HepG2 (cell line): ENCODE data around the gene CNNM4. TPM values are rescaled to one million over a fixed set of nuclear protein-coding genes. Genes with fewer than 3 reads are reported as not detected.

Experiments used
- ATAC-seq: fragments of 200-7000 bp; cut with Tn5 transposase; 3 replicates; pipeline ENCODE4 v1.9.1; 2020; ENCODE audit warnings: mild to moderate bottlenecking, moderate library complexity
- BruUV-seq: library from RNA; stranded (reverse); fragments of 400-500 nt; replicated peaks from 2 replicates; lab custom pipeline; 2021; lab: Mats Ljungman, UMichigan
- CTCF ChIA-PET: fragments of 300-600 bp; formaldehyde crosslinking; extraction: SDS; loops from one replicate; lab custom pipeline; 2021; ENCODE audit warnings: low total read pairs, inconsistent platforms, low intra/inter-chr PET ratio; lab: Yijun Ruan, JAX
- POLR2A ChIA-PET: fragments of 350-600 bp; sonication (Branson Sonifier 250); formaldehyde crosslinking; loops from one replicate; lab custom pipeline; 2020; ENCODE audit warnings: antibody characterized with exemption, inconsistent platforms; lab: Yijun Ruan, JAX
- DNase-seq: peaks from one replicate; pipeline ENCODE4 v3.0.0-alpha.2; 2015; ENCODE audit warnings: low spot score
- FAIRE-seq: peaks from 3 replicates; lab custom pipeline; 2011; peaks lifted over from hg19 to GRCh38; lab: Jason Lieb, UNC
- H2AFZ ChIP-seq: one replicate; pipeline ENCODE4 v1.6.1; 2011; ENCODE audit warnings: low read length, inconsistent platforms
- H3K27ac ChIP-seq: fragments of 300-600 bp; 3 replicates; pipeline ENCODE4 v1.8.0; 2011; ENCODE audit warnings: mixed run types, mild to moderate bottlenecking, mixed read lengths, low read length, inconsistent platforms; ENCODE audit not compliant: insufficient read depth; ENCODE audit errors: extremely low read length
- H3K27me3 ChIP-seq, 2 experiments: fragments of 200-600 bp in 1 of 2; 2 replicates in 1 of 2; 3 replicates in 1 of 2; pipeline versions ENCODE4 v1.6.0 to v1.8.0; 2011; ENCODE audit warnings: low read length in 2 of 2, mild to moderate bottlenecking in 2 of 2, moderate library complexity in 2 of 2, inconsistent platforms in 1 of 2; ENCODE audit not compliant: insufficient read depth in 2 of 2, control insufficient read depth in 1 of 2
- H3K36me3 ChIP-seq, 2 experiments: fragments of 200-600 bp in 1 of 2; replicated peaks in 1 of 2; 2 replicates in 1 of 2; 3 replicates in 1 of 2; pipeline versions ENCODE4 v1.5.1 to v1.8.0; 2011; ENCODE audit warnings: low read length in 2 of 2, inconsistent platforms in 1 of 2; ENCODE audit not compliant: insufficient read depth in 2 of 2, control insufficient read depth in 1 of 2
- H3K4me1 ChIP-seq: 2 replicates; pipeline ENCODE4 v1.5.1; 2012; ENCODE audit warnings: low read length, inconsistent platforms; ENCODE audit not compliant: insufficient read depth
- H3K4me2 ChIP-seq: 2 replicates; pipeline ENCODE4 v1.6.0; 2011; ENCODE audit warnings: low read depth, low read length, inconsistent platforms
- H3K4me3 ChIP-seq, 3 experiments: fragments of 200-600 bp in 1 of 3; sonication (generic), shearing (Covaris generic) in 1 of 3; replicated peaks in 1 of 3; 2 replicates each; pipeline ENCODE4 v1.5.1; 2011 to 2016; ENCODE audit warnings: low read length in 3 of 3, inconsistent platforms in 2 of 3, low read depth in 2 of 3, mild to moderate bottlenecking in 2 of 3, control low read depth in 1 of 3, mixed read lengths in 1 of 3; ENCODE audit not compliant: insufficient read depth in 1 of 3
- H3K79me2 ChIP-seq: one replicate; pipeline ENCODE4 v1.6.1; 2011; ENCODE audit warnings: low read length, inconsistent platforms; ENCODE audit not compliant: insufficient read depth
- H3K9ac ChIP-seq: 2 replicates; pipeline ENCODE4 v1.6.0; 2011; ENCODE audit warnings: mild to moderate bottlenecking, low read depth, low read length, inconsistent platforms; ENCODE audit not compliant: insufficient read depth
- H3K9me3 ChIP-seq: 2 replicates; pipeline ENCODE4 v1.5.1; 2012; ENCODE audit warnings: mild to moderate bottlenecking, low read length
- H4K20me1 ChIP-seq: 2 replicates; pipeline ENCODE4 v1.6.0; 2011; ENCODE audit warnings: inconsistent platforms, mild to moderate bottlenecking, low read length, moderate library complexity; ENCODE audit not compliant: insufficient read depth
- CREB3 ChIP-seq: sonication (generic); formaldehyde crosslinking; IDR thresholded peaks from 2 replicates; pipeline ENCODE4 v1.5.0; 2020; ENCODE audit warnings: missing genetic modification reagents
- ELF3 ChIP-seq: IDR thresholded peaks from 2 replicates; pipeline ENCODE4 v1.6.1; 2016; ENCODE audit warnings: missing genetic modification reagents, missing compliant biosample characterization
- HNRNPL ChIP-seq: fragments of 200-400 bp; formaldehyde crosslinking; IDR thresholded peaks from 2 replicates; pipeline ENCODE4 v1.6.1; 2017; ENCODE audit warnings: mild to moderate bottlenecking, low read depth, low read length
- MAFK ChIP-seq, 2 experiments: IDR thresholded peaks in 1 of 2; conservative IDR thresholded peaks in 1 of 2; 2 replicates each; pipeline ENCODE4 v1.6.1; 2011; ENCODE audit warnings: improper control_type of control experiment in 2 of 2, low read length in 2 of 2
- MNT ChIP-seq: fragments of 450-650 bp; IDR thresholded peaks from 2 replicates; pipeline ENCODE4 v1.6.1; 2016
- PHF21A ChIP-seq: sonication (generic); formaldehyde crosslinking; IDR thresholded peaks from 2 replicates; pipeline ENCODE4 v1.5.0; 2020; ENCODE audit warnings: mild to moderate bottlenecking, missing genetic modification reagents
- WGBS: methylation state at CpG from one replicate; pipeline ENCODE4 v1.1.6; 2017; ENCODE audit warnings: low lambda C conversion rate; 5-methylcytosine and 5-hydroxymethylcytosine counted together
- in situ Hi-C: cut with HindIII; loops from 2 replicates; pipeline ENCODE4 v1.10.0; 2017; ENCODE audit warnings: low pct_unique_long_range_greater_than_20kb; ENCODE audit not compliant: extremely low pct_ligation_motif_present
- intact Hi-C: fragments of 100-400 bp; cut with micrococcal nuclease; formaldehyde crosslinking; loops from one replicate; pipeline ENCODE4 v1.10.0; 2022; ENCODE audit not compliant: unreplicated experiment
- polyA plus RNA-seq, 8 experiments: library from polyadenylated mRNA; depleted of rRNA in 3 of 8; stranded (reverse) in 7 of 8; unstranded in 1 of 8; fragments of >200 nt; fragmentation: Illumina TruSeq in 4 of 8; extraction: Trizol in 4 of 8; gene quantifications; 2 replicates each; pipeline versions ENCODE4 v1.2.1 to v1.2.3, GENCODE V29; 2011 to 2016; ENCODE audit warnings: low read depth in 4 of 8, missing spikeins in 1 of 8, mixed read lengths in 1 of 8; ENCODE audit not compliant: insufficient read depth in 1 of 8
- total RNA-seq, 5 experiments: library from RNA; depleted of rRNA; stranded (reverse); fragments of >200 nt; fragmentation: Illumina TruSeq; extraction: Trizol; gene quantifications; 2 replicates each; pipeline ENCODE4 v1.2.3, GENCODE V29; 2016; ENCODE audit warnings: low read depth in 1 of 5
- TF ChIP-seq, protein P1 (sequence below): sonication (generic); formaldehyde crosslinking; IDR thresholded peaks from 2 replicates; pipeline ENCODE4 v1.5.0; 2020; ENCODE audit warnings: missing genetic modification reagents

CNNM4 gene
- total and polyA plus RNA-seq, 2 of the 13 experiments (the other 11 are each of a cell fraction or from before 2014, with no cell fraction given), result 5.9 to 8.4 TPM

DNA sequence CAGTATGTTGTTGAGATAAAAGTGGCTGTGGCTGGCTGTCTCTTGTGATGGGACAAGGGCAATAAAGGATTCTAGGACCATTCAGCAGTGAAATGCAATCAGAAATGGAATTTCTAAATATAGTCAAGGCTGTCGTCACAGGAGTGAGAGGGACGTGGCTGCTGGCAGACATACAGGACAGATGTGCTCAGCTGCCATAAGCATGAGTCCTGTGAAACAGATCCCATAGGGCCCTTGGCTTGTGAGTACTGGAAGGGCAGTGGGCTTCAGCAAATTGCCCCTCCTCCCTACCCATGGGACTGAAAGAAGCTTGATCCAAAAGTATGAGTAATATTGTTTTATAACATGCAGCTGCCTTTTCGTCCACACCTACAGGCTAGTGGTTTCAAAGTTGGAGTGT, 51.2 kb downstream of the CNNM4 start:
- FAIRE-seq, result no peak

More for the DNA sequence above, 51.2 kb downstream of the CNNM4 start:
- H3K79me2 ChIP-seq, result peaks cover 8% of the 10 kb centered on the region
- H3K27ac ChIP-seq, result no peak overlapping the region
- intact Hi-C loops, result no loop called here
- CTCF ChIA-PET, result no interaction called here
- DNase-seq, result no peak
- no peaks in the 10 kb centered on the region for H4K20me1 ChIP-seq
- no peak overlapping the region for H3K4me2 ChIP-seq
- TF ChIP-seq PHF21A (CRISPR knock-in tag) (no peak), HNRNPL (no peak), MAFK (conservative IDR thresholded peaks at IDR 0.05 in 1 of 2, IDR thresholded peaks at IDR 0.05 in 1 of 2; ENCODE audit: low read length in 2 of 2) (no peak), MNT (no peak), CREB3 (no peak), ELF3 (CRISPR knock-in tag) (no peak)
- TF ChIP-seq, protein P1, sequence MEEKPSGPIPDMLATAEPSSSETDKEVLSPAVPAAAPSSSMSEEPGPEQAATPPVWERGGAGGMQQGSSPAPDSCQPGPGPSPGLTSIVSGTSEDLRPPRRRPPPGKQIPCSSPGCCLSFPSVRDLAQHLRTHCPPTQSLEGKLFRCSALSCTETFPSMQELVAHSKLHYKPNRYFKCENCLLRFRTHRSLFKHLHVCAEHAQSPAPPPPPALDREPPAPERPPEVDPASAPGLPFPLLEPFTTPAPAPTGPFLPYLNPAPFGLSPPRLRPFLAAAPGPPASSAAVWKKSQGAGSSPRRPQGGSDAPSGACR (CRISPR knock-in tag), result no peak
- no peak overlapping the region for H2AFZ ChIP-seq
- no peak overlapping the region for H3K9ac ChIP-seq
- no peak for ATAC-seq
- H3K4me3 ChIP-seq, result no peak overlapping the region
- BruUV-seq, result no TSS peak
- POLR2A ChIA-PET, result interaction anchor here (2.0 kb wide), 1 partner anchor 46 kb away, joined by 4 read pairs; the partner anchor contains the start of gene ANKRD39
- H3K27me3 ChIP-seq, result no peaks in the 10 kb centered on the region; a peak in 1 of 5 replicates
- WGBS, result 97% methylated on average over 3 of the region's 3 CpGs
- peaks cover 69% of the 10 kb centered on the region for H3K4me1 ChIP-seq
- in situ Hi-C loops, result no loop called here
- H3K36me3 ChIP-seq, result no peaks in the 10 kb centered on the region
- H3K9me3 ChIP-seq, result no peaks in the 10 kb centered on the region
